Measurements from ENCODE around the gene OXTR.
"Not testable (repeated sequence)": the region's sequence is repeated elsewhere in the genome, so short reads cannot be mapped to it uniquely, and the experiment has no call there.

The OXTR gene

DNA sequence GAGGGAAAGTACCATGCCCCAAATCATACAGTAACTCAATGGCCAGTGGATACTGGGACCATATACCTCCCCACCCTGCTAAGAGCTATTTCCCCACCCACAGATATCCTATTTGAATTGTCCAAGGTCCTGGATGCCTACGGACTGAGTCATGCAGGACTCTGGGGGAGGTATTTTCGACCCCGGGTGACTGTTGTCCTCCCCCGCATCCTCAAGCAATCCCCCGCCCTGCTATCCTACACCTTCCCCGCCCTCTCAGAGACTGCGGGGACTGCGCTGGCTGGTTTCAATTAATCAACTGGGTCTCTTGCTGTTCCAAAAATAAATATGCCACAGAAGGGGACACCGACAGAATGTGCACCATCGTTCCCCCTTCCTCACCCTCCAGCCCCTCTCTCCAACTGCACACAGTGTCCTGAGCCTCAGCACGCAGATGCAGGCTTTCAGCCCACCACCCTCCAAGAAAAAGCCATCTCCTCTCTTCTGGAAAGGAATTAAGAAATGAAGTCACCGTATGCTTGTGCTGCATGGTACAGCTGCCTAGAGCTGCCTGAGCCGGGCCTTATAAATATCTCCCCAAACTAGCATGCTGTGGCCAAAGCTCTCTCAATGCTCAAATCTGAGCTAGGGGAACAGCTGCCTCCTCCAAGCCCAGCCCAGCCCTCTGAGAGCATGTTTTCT lies 27.7 kb downstream of the OXTR start:
- peak; percentile 78 for DNase-seq (ENCODE audit: low spot score)

DNA sequence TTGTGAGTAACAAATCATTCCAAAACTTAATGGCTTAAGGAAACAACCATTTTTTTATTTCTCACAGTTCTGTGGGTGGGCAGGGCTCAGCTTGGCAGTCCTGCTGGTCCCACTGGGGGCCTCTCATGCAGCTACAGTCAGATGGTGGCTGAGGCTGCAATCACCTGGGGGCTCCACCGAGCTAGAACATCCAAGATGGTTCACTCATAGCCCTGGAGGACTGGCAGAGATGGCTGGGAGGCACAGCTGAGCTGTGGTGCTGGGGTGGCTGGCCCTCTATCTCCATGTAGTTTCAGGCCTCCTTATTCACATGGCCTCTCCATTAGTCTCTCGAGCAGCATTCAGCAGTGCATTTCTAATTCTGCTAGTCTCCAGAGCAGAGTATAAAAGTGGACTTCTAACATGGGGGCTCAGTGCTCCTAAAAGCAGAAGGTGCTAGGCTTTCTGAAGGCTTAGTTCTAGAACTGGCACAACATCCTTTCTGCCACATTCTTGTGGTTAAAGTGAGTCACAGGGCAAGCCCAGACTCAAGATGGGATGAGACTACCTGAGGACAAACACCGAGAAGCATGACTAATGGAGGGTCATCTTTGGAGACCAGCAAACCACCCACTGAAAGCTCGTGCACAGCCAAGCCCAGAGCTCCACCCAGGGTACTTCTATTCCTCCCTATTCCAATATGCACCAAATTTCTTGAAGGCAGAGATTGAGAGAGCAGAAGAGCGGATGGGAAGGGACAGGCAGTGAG lies 29.5 kb downstream of the OXTR start:
- no peak for DNase-seq (ENCODE audit: low spot score)

DNA sequence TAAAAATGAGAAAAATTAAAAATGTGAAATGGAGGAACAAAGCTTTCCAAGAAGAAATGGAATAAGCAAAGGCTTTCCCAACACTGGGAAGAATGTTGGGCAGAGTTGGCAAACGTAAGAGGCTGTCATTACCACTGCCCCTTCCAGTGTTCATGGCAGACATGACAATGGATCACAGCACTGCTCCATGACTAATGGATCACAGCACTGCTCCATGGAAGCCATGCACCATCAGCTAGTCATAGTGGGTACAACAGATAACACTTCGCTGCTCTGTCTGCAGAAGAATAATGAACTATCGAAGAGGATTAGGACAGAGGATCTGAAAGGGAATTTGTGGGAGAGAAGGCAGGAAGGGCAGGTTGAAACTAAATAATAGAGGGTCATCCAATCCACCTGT lies 30.8 kb downstream of the OXTR start:
- no peak for DNase-seq (ENCODE audit: low spot score)

DNA sequence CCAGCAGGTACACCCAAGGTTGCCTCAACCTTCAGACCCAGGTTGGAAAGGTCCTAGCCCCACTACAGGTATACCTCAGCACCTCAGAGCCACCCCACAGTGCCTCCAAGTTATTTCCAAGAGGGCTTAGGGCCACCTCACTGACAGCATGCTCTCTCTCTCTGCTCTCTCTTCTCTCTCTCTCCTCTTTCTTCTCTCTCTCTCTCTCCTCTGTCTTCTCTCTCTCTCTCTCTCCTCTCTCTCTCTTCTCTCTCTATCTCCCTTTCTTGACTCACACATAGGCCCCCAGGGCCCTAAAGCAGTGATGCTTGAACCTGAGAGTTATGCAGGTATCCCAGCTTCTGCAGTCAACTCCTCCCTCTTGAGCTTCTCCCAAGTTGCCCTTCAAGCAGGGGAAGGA lies 31.6 kb downstream of the OXTR start:
- DNase-seq (ENCODE audit: low spot score): no peak

DNA sequence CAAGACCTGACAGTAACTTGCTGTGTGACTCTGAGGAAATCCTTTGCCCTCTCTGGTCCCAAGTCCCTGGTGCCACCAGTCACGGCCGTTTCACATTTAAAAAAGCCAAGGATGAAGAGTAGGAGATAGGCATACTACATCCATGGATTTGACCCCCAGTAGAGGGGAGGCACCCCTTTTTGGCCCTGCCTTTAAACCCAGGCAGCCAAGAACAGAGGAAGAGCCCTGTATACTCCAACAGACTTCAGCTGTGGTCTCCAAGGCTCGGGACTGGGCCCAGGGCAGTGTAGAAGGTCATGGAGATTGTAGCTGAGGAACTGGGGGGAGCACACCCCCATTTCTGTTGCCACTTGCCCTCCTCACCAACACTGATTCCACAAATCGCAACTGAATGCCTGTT lies 32.1 kb downstream of the OXTR start:
- no peak for DNase-seq (ENCODE audit: low spot score)

DNA sequence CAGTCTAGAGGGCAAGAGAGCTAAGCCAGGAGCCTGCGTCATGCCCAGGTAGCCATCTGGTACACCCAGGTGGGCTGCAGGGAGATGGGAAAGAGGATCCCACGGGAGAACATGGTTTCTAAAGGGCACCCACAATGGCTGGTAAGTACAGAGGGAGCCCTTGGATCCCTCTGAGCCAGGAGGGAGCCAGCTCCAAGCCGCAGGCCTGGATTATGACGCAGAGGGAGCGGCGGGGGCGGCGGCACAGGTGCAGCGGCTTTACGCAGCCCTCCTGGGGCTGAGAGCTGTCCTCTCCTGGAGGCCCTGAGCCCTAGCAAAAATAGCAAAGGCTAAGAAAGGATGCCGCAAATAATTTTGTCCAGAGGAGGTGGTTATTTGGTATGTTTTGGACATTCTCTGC lies 33.0 kb downstream of the OXTR start:
- no peak for DNase-seq (ENCODE audit: low spot score)

DNA sequence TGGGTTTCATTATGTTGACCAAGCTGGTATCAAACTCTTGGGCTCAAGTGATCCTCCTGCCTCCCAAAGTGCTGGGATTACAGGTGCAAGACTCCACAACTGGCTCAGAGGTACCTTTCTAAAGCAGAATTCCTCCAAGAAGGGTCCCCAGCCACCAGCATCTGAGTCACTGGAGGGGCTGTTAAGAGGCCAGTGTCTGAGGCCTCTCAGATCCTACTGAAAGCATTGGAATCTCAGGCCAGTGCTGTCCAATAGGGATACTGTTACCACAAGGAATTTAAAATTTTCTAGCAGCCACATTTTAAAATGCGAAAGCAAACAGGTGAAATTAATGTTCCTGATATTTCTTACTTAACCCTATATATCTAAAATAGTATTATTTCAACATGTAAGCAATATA lies 34.5 kb downstream of the OXTR start:
- no peak for DNase-seq (ENCODE audit: low spot score)

DNA sequence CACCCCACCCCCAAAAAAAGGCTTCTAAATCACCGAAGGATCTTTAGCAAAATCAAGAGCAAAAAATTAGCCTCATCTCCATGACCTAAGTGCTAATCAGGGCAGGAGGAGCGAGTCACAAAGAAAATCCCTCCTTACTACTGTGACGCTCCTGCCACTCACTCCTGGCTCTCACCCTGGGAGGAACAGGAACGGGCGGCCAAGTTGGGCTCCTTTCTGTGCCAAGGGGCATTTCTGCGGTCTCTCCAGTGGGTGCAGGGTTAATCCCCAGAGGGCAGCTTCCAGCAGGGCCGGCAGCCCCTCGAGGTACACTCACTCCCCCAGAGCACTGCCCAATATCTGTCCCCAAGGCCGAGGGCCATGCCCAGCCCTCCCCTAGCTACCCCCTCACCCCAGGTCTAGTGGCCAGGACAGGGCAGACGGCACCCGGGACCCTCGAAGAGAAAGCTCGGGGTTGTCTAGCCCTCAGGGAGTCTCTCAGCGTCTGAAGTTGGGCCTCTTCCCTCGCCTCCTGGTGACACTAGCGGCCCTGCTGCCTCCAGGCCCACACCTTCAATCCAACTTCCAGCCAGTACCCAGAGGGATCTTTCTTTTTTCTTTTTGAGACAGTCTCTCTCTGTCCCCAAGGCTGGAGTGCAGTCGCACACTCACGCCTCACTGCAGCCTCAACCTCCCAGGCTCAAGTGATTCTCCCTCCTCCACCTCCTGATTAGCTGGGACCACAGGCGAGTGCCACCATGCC lies 35.1 kb downstream of the OXTR start:
- DNase-seq (ENCODE audit: low spot score): no peak

DNA sequence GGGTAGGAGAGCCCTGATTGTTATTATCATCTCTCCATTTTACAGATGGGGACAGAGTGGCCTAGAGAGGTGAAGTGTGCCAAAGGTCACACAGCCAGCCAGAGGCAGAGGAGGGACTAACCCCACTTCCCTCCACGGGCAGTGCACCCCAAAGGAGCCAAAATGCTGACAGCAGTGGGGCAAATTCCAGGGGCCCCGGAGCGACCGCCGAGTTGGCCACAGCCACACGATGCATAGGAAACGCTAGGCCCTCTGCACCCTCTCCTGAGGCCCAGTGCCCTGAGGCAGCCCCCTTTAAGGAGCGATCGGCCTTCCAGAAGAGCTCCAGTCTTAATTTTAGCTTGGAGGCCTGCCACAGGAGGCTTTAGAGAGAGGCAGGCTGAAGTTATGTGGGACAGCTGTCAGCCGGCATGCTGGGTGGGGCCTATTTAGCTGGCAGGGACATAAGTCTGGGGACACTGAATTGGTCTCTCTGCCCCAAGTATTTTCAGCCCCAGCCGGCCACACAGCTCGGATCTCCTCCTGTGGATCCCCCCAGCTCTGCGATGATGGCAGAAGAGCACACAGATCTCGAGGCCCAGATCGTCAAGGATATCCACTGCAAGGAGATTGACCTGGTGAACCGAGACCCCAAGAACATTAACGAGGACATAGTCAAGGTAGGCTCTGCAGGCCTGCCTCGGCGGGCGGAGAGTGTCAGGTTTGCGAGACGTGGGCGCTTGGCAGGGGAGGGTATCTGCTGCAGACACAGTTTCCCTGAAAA lies 35.9 kb downstream of the OXTR start, which contains the start of gene CAV3:
CAV3 (plus strand) TSS at position 471 of the 763 bp plus-strand sequence; CDS start at position 546, 75 bp downstream.
- no peak for DNase-seq (ENCODE audit: low spot score)

DNA sequence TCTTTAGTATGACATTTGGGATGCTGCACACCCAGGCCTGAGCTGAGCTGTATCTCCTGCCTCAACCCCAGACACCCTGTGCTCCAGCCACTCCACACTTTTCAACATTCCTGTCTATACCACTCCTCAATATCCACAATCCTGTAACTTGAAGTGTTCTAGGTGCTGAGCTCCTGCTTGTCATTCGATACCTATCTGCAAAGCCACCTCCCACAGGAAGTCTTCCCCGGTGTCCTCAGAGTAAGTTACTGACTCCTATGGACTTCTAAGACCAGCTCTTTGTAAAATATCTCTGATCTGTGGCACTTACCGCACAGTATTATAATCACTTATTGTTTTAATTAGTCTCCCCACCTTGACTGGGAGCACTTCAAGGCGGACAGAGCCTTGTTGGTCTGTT lies 37.0 kb downstream of the OXTR start:
- no peak for DNase-seq (ENCODE audit: low spot score)

DNA sequence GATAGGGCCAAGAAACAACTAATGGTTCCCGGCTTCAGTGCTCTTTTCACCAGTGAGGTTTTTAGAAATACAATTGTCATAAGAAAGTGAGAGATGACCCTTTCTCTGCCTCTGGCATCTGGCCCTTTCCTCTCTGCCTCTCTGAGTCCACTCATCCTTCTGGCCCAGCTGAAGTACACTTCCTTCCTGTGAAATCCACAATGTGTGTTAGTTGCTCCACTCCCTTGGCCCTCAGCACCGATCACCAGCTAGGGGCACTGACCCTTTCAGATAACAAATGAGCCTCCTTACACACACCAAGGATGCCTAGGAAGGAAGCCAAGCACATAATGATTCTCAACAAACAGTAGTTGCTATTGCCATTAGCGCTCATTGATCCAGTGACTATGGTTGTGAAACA lies 38.8 kb downstream of the OXTR start:
- DNase-seq (ENCODE audit: low spot score): no peak

DNA sequence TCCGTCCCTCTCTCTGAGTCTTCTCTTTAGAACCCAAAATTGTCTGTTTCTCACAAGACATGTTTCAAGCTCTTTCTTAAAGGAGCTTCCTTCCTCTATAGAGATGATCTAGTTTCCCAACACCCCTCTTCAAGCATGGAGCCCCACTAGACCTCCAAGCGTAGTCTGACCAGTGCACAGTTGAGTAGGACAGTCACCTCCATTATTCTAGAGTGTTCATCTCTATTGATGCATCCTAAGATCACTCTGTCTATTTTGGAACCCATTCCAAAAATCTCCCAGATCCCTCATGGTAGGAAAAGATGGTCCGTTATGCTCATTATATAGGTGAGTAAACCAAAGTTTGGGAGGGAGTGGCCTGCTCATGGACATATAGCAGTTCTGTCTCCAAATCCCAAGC lies 39.9 kb downstream of the OXTR start:
- DNase-seq (ENCODE audit: low spot score): no peak

DNA sequence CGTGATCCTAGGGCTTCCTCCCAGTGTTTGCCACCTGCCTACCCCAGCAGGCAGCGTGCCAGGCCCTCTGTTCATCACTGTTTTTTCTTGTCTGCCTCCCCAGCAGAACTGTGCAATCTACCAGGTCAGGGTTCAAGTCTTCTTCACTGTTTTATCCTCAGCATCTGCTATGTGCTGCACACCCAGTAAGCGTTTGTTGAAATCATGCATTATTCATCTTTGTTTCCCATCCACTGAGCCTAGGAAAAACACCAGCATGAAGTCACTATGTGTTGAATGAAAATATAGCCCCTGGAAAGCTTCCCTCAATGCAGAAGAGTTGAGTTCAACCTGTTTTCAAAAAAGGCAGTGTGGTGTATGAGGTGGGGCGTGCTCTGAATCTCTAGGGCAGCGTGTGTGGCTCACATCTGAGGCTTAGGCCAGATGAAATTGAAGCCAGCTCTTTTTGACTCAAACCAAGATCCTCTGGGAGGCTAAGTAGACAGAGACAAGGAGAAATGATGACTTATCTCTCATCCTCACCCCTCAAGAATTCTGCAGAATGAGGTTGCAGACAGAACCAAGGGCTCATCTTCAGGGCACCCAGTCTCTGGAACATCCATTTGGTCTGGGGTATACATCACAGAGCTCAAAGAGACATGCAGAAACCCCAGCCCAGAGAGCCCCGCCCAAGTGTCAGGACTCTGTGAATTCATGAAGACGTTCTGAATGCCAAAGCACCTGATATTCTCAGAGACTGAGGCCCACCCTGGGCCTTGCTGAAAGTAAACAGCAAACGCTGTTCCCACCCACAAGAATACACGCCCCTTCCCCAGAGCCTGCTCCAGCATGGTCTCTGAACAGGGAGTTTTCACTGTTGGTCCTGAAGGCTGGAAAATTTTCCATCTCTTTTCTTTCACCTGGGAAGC lies 41.6 kb downstream of the OXTR start:
- DNase-seq (ENCODE audit: low spot score): no peak

DNA sequence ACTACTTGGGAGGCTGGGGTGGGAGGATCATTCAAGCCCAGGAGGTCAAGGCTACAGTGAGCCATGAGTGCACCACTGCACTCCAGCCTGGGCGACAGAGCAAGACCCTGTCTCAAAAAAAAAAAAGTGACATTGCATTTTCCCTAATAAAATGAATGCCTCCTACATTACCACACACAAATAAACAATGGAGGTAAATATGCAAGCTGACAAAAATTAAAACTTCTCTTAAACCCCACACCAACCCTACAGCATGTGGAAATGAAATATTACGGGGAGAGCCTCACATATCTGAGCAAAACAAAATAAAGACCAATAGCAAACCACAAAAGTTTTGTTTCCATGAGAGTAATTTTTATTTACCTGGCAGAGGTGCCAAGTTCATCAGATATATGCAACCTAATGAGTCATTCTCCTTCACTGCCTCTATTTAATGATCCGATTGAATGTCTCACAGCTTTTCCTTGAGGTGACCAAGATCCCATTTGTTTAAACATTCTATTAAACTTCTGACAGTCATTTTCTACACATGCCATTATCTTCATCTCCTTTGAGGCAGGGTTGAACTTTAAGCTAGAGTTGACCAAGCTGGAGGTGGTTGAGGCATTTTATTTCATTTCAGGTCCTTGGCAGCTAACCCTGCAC lies 45.2 kb downstream of the OXTR start:
- DNase-seq (ENCODE audit: low spot score): no peak

DNA sequence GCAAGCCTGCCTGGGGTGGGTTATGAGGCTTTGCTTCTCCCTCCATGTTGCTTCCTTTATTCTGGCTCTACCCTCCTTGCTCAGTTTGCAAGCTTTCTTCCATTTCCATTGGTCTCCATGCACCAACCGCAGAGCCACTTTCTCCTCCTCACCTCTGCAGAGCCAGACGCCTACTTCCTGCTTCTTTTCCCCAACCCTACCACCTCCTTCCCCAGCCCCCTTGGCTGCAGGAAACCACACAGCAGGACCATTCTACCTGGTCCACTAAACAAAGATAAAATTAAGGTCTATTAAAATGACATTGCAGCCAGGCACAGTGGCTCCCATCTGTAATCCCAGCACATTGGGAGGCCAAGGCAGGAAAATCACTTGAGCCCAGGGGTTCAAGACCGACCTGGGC lies 45.8 kb downstream of the OXTR start:
- DNase-seq (ENCODE audit: low spot score): no peak

DNA sequence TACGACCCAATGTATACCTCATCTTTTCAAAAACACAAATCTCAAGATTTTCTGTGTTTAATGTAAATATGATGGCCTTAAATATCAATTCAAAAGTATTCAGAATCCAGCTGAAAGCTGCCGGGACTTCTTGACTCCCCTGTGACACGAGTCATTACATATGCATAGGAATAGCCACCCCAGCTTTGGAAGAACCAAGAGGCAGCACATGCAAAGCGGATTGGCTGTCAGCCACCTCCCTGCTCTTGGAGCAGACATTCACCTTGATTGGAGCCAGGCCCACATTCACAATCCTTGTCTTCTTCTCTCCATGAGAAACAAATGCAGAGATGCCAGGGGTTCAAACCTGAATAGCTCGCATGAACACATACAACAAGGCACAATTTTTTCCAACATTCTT lies 46.6 kb downstream of the OXTR start:
- no peak for DNase-seq (ENCODE audit: low spot score)

DNA sequence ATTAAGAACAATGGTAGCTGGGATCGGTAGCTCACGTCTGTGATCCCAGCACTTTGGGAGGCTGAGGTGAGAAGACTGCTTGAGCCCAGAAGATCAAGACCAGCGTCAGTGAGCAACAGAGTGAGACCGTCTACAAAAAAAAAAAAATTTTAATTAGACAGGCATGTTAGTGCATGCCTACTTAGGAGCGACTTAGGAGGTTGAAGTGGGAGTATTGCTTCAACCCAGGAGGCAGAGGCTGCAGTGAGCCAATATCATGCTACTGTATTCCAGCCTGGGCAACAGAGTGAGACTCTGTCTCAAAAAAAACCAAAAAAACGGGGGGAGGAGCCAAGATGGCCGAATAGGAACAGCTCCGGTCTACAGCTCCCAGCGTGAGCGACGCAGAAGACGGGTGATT lies 53.7 kb downstream of the OXTR start:
- DNase-seq (ENCODE audit: low spot score): not testable (repeated sequence)

DNA sequence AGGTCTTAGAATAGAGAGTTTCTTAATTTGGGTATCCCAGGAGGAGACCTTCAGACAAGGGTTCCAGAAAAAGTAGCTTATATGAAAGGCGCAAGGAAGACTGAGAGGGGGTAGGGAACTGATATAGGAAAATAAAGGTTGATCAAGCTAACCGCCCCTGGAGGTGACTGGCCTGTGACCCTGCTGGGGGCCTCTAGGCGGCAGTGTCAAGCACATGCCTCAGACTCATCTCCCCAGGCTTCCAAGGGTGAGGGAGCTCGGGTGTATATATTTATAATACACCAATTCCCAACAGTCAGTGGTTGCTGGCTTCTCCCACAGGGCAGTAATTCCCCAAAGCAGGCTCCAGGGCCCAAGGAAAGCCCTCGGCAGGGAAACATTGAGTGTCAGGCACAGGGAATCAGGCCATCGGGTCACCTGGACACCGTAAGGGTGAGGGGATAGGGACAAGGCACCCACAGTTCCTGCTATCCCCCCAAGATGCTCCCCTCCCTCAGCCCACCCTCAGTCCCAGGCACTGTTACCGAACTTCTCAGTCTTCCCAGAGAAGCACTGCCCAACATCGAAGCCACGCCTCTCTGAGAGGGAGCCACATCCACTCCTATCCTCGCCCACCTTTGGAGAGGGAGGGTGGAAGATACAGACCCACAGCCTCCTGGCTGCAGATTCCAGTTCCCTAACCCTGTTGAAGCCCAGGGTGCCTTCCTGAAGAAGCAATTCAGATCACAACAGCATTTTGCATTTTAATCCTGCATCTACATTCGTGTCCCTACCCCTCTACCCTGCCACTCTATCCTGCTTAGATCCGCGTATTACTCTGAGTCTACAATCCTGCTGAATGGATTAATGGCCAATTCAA lies 55.3 kb downstream of the OXTR start:
- DNase-seq (ENCODE audit: low spot score): peak; percentile 87

DNA sequence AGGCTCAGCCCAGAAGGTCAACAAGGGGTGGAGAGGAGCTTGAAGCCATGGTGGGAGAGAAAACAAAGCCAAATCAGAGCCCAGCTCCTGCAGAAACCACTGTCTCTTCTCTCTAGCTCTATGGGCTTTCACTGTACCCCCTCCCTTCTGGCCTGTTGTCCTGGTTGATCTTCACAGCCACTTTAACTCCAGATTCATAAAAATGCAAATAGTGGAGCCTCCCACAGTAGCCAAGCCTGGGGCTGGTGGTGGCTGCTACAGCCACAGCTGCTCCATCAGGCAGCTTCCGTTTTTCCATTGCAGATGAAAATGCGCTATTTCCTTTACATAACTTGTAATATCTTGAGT lies 56.5 kb downstream of the OXTR start:
- DNase-seq (ENCODE audit: low spot score): no peak

Data from HuH-7 (cell line).